ENCODE data around the gene ARL14. TPM values are rescaled to one million over a fixed set of nuclear protein-coding genes. Genes with fewer than 3 reads are reported as not detected.

Gene ARL14
- total RNA-seq, 1 experiment from 2014 or later = not detected

- Histone ChIP-seq H3K27me3 (ENCODE audit: insufficient read depth, low read length) (no peaks in the 10 kb centered on the region), H4K91ac (ENCODE audit: insufficient read length, low read depth, low read length) (no peak overlapping the region), H3K4me1 (ENCODE audit: insufficient read depth, low read length) (no peaks in the 10 kb centered on the region), H4K20me1 (ENCODE audit: control insufficient read depth, insufficient read depth, insufficient read length) (no peaks in the 10 kb centered on the region), H2BK15ac (ENCODE audit: low read depth, low read length) (no peak overlapping the region), H3K18ac (ENCODE audit: insufficient read length, low read depth, low read length) (no peak overlapping the region), H3K23ac (ENCODE audit: insufficient read length, low read depth, low read length) (no peak overlapping the region), H2BK5ac (ENCODE audit: insufficient read length, low read length) (no peak overlapping the region), H3K23me2 (ENCODE audit: insufficient read length, low read depth, low read length, poor library complexity, severe bottlenecking) (no peaks in the 10 kb centered on the region), H3K4ac (ENCODE audit: low read depth, low read length) (no peak overlapping the region), H3T11ph (ENCODE audit: low read length) (no peak overlapping the region), H3K4me2 (ENCODE audit: insufficient read depth, insufficient read length, low read length) (no peak overlapping the region), H3K14ac (ENCODE audit: insufficient read depth, low read length) (no peak overlapping the region), H3K9me3 (ENCODE audit: control insufficient read depth, low read depth, low read length) (peaks cover 8% of the 10 kb centered on the region), H3K79me1 (ENCODE audit: insufficient read depth, low read depth, low read length, poor library complexity, severe bottlenecking) (no peaks in the 10 kb centered on the region), H3K79me2 (ENCODE audit: insufficient read depth, low read length) (no peaks in the 10 kb centered on the region), H4K8ac (replicated peaks; ENCODE audit: insufficient read length, low read depth, low read length) (no peak overlapping the region), H3K56ac (ENCODE audit: insufficient read length, low read depth, low read length) (no peak overlapping the region), H2AFZ (ENCODE audit: low read length) (no peak overlapping the region), H2AK5ac (ENCODE audit: insufficient read length, low read length) (no peak overlapping the region), H2BK12ac (ENCODE audit: insufficient read length, low read depth, low read length) (no peak overlapping the region), H3K9ac (ENCODE audit: extremely low read depth, insufficient read length, low read length) (no peak overlapping the region), H2BK120ac (ENCODE audit: low read depth, low read length, poor library complexity, severe bottlenecking) (no peak overlapping the region), H3K27ac (ENCODE audit: insufficient read length, low read depth, low read length) (no peak overlapping the region), H4K5ac (ENCODE audit: insufficient read length, low read depth, low read length) (no peak overlapping the region), H2BK20ac (ENCODE audit: low read depth, low read length, poor library complexity, severe bottlenecking) (no peak overlapping the region)
- Mint-ChIP-seq H3K9me3 (peaks cover 6% of the 10 kb centered on the region in 2 experiments; a peak in 4 of 5 replicates), H3K36me3 (ENCODE audit: insufficient read depth in 1 of 3, low read depth in 3 of 3) (peaks cover 0 to 4% (median 0%) of the 10 kb centered on the region in 3 experiments; a peak in 3 of 7 replicates), H3K4me1 (0 out of 4 replicates have a peak, but pooled peaks cover 0 to 2% of the 10 kb centered on the region in 2 experiments), H3K27ac (no peak overlapping the region), H3K27me3 (ENCODE audit: low read depth) (no peaks in the 10 kb centered on the region), H3K4me3 (no peak overlapping the region)
- DNase-seq = no peak
- no peak for TF ChIP-seq CTCF (conservative IDR thresholded peaks at IDR 0.05)
Measured at GRCh38 chr3:160648701-160649100, 28.3 kb upstream of the ARL14 start.
